Spleen (tissue), 7 donors: ENCODE measurements around the gene CMIP.

ENCODE experiments used
- CTCF ChIP-seq, 11 experiments: fragments of 200-600 bp in 7 of 11; fragments of 450-650 bp in 4 of 11; sonication (generic) in 4 of 11; IDR thresholded peaks in 8 of 11; conservative IDR thresholded peaks in 3 of 11; 1 replicate in 7 of 11; 2 replicates in 4 of 11; pipeline versions ENCODE4 v1.4.0 to v1.8.0; 2016 to 2021; ENCODE audit warnings: antibody characterized with exemption in 11 of 11, inconsistent platforms in 4 of 11, mild to moderate bottlenecking in 1 of 11
- POLR2A ChIP-seq, 3 donors: fragments of 450-650 bp; IDR thresholded peaks; one replicate each; pipeline ENCODE4 v1.5.1; 2017; ENCODE audit warnings: antibody characterized with exemption in 3 of 3, mild to moderate bottlenecking in 1 of 3
- POLR2AphosphoS5 ChIP-seq, 3 donors: sonication (generic); formaldehyde crosslinking; IDR thresholded peaks; one replicate each; pipeline ENCODE4 v1.5.1; 2017; ENCODE audit warnings: antibody characterized with exemption in 3 of 3
- donor health status: DM: no; HTN: no; CAD: no; lungs with moderate emphysema.
- donor health status: DM: no; HTN: no; CAD: no.
- donor health status: DM: no; HTN: no; CAD: no.

- TF ChIP-seq CTCF (IDR thresholded peaks at IDR 0.05 in 8 of 11, conservative IDR thresholded peaks at IDR 0.05 in 3 of 11) = no peak
- peak in 1 of 3 donors; percentile 50 for TF ChIP-seq POLR2AphosphoS5 (IDR thresholded peaks at IDR 0.05)
- no peak for TF ChIP-seq POLR2A (IDR thresholded peaks at IDR 0.05)
Measured at GRCh38 chr16:81676066-81676882, 231.7 kb downstream of the CMIP start.
